Stimulated activated naive CD8-positive, alpha-beta T cell treated with anti-CD3 and anti-CD28 coated beads, Interleukin-15, Interleukin-2, amounts not matched to agents 100 ng/mL and 50 ng/mL, for 24 hours (primary cell): Measurements from ENCODE around the gene SMOC2.

Experiments used
- H3K27ac Mint-ChIP-seq: one replicate; pipeline ENCODE4 v1.8.0; 2021; ENCODE audit warnings: mild to moderate bottlenecking, mixed read lengths
- H3K27me3 Mint-ChIP-seq: one replicate; pipeline ENCODE4 v1.8.0; 2021; ENCODE audit warnings: mixed read lengths
- H3K36me3 Mint-ChIP-seq: one replicate; pipeline ENCODE4 v1.8.0; 2021; ENCODE audit warnings: low read depth, mixed read lengths
- H3K4me1 Mint-ChIP-seq: one replicate; pipeline ENCODE4 v1.8.0; 2021; ENCODE audit warnings: low read depth, mixed read lengths
- H3K4me3 Mint-ChIP-seq: one replicate; pipeline ENCODE4 v1.8.0; 2021; ENCODE audit warnings: mild to moderate bottlenecking, mixed read lengths
- H3K9me3 Mint-ChIP-seq: one replicate; pipeline ENCODE4 v1.8.0; 2021; ENCODE audit warnings: mixed read lengths

SMOC2 gene

DNA sequence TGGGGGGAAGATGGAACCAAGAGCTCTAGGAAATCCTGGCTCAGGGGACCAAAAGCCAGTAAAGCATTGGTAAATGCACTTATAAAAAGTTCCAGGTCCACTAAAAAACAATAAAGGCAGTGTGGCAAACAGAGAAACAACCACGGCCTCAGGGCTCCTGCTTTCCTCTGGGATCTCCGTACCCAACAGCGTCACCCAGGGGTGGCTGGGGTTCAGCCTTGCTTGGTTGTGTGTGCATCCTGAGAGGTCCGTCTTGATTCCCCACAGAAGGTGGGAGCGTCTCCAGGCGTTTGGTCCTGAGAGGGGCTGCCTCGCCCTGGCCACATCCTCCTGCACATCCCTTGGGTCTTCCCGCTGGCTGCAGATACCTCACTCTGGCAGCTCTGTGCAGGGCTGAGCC is 60.6 kb downstream of the SMOC2 start:
- peaks cover 3% of the 10 kb centered on the region for H3K27me3 Mint-ChIP-seq

GRCh38 chr6:168504366-168504765 is 63.4 kb downstream of the SMOC2 start:
- H3K36me3 Mint-ChIP-seq: no peaks in the 10 kb centered on the region
- no peaks in the 10 kb centered on the region for H3K4me1 Mint-ChIP-seq
- H3K27ac Mint-ChIP-seq: no peak overlapping the region
- H3K27me3 Mint-ChIP-seq: peaks cover 3% of the 10 kb centered on the region
- no peak overlapping the region for H3K4me3 Mint-ChIP-seq
- H3K9me3 Mint-ChIP-seq: no peaks in the 10 kb centered on the region

More for the DNA sequence above, 60.6 kb downstream of the SMOC2 start:
- no peak overlapping the region for H3K27ac Mint-ChIP-seq
- no peaks in the 10 kb centered on the region for H3K9me3 Mint-ChIP-seq
- H3K36me3 Mint-ChIP-seq: no peaks in the 10 kb centered on the region
- H3K4me1 Mint-ChIP-seq: no peaks in the 10 kb centered on the region
- no peak overlapping the region for H3K4me3 Mint-ChIP-seq

- Mint-ChIP-seq H3K36me3 (no peaks in the 10 kb centered on the region), H3K9me3 (no peaks in the 10 kb centered on the region), H3K4me1 (no peaks in the 10 kb centered on the region), H3K4me3 (no peak overlapping the region), H3K27ac (no peak overlapping the region), H3K27me3 (peaks cover 3% of the 10 kb centered on the region)
These were observed 65.5 kb downstream of the SMOC2 start for GRCh38 chr6:168506460-168506859.

GRCh38 chr6:168507297-168507696 is 66.3 kb downstream of the SMOC2 start:
- Mint-ChIP-seq H3K27ac (no peak overlapping the region), H3K4me3 (no peak overlapping the region), H3K9me3 (no peaks in the 10 kb centered on the region), H3K27me3 (no peaks in the 10 kb centered on the region), H3K4me1 (no peaks in the 10 kb centered on the region), H3K36me3 (no peaks in the 10 kb centered on the region)

DNA sequence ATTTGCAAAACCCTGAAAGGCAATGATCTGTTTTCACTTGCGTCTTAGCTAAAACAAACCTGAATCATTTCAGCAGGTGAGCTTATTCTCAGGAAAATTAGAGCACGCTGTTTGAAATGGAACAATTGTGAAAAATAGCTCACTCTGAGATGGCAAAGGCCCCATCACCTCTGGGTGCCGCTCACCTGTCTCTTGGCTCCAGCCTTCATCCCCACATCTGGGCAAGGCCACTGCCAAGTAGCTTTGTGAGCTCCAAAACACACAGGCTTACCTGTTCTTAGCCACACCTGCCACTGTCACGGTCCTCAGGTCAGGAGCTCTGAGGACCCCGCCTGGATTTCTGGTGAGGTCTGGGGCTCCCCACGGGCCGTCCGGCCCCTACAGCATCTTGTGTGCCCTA is 66.7 kb downstream of the SMOC2 start:
- no peak overlapping the region for H3K27ac Mint-ChIP-seq
- H3K27me3 Mint-ChIP-seq: no peaks in the 10 kb centered on the region
- H3K9me3 Mint-ChIP-seq: no peaks in the 10 kb centered on the region
- no peak overlapping the region for H3K4me3 Mint-ChIP-seq
- no peaks in the 10 kb centered on the region for H3K4me1 Mint-ChIP-seq
- H3K36me3 Mint-ChIP-seq: no peaks in the 10 kb centered on the region

- Mint-ChIP-seq H3K4me1 (no peaks in the 10 kb centered on the region), H3K27me3 (no peaks in the 10 kb centered on the region), H3K27ac (no peak overlapping the region), H3K9me3 (no peaks in the 10 kb centered on the region), H3K36me3 (no peaks in the 10 kb centered on the region), H3K4me3 (no peak overlapping the region)
These were observed 67.9 kb downstream of the SMOC2 start for GRCh38 chr6:168508903-168509302.

GRCh38 chr6:168513766-168514165 is 72.8 kb downstream of the SMOC2 start:
- no peaks in the 10 kb centered on the region for H3K36me3 Mint-ChIP-seq
- no peaks in the 10 kb centered on the region for H3K4me1 Mint-ChIP-seq
- H3K27me3 Mint-ChIP-seq: no peaks in the 10 kb centered on the region
- no peak overlapping the region for H3K4me3 Mint-ChIP-seq
- H3K9me3 Mint-ChIP-seq: no peaks in the 10 kb centered on the region
- no peak overlapping the region for H3K27ac Mint-ChIP-seq

DNA sequence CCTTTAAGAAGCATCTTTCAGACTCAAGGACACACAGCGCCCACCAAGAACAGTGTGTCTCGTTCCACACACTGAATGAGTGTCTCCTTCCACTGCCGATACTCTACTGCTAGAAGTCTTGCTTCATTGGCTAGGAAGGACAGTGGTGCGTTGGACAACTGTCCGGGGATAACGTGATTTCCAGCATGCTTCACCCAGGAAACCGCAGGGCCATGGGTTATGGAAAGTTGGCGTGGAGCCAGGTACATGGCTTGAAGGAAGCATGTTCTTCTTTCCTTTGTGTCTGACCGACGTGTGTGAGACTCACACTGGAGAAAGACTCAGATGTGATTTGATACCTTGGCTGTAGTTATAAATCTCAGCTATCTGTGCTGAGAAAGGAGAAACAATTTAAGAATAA is 73.2 kb downstream of the SMOC2 start:
- Mint-ChIP-seq H3K27ac (no peak overlapping the region), H3K4me3 (no peak overlapping the region), H3K36me3 (no peaks in the 10 kb centered on the region)

DNA sequence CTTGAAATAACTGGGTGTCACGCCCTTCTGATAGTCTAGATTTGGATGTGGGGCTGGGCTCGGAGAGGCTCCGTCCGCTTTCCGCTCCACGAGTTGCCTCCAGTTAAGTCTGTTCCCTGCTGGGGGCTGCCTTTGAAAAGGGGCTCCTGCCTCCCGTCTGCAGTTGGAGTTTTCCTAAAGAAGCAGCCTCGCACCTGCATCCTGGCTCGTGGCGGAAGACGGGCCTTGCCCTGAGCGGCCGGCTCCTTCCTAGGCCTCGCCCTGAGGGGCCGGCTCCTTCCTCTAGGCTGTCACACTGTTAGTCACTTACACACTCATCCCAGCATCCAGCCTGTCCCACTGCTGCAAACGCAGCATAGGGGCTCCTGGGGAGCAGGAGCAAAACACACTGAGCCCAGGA is 74.4 kb downstream of the SMOC2 start:
- no peak overlapping the region for H3K27ac Mint-ChIP-seq
- H3K27me3 Mint-ChIP-seq: no peaks in the 10 kb centered on the region
- no peaks in the 10 kb centered on the region for H3K36me3 Mint-ChIP-seq
- H3K4me1 Mint-ChIP-seq: no peaks in the 10 kb centered on the region
- no peak overlapping the region for H3K4me3 Mint-ChIP-seq
- no peaks in the 10 kb centered on the region for H3K9me3 Mint-ChIP-seq

More for the DNA sequence above, 73.2 kb downstream of the SMOC2 start:
- no peaks in the 10 kb centered on the region for H3K4me1 Mint-ChIP-seq
- H3K9me3 Mint-ChIP-seq: no peaks in the 10 kb centered on the region
- H3K27me3 Mint-ChIP-seq: no peaks in the 10 kb centered on the region

DNA sequence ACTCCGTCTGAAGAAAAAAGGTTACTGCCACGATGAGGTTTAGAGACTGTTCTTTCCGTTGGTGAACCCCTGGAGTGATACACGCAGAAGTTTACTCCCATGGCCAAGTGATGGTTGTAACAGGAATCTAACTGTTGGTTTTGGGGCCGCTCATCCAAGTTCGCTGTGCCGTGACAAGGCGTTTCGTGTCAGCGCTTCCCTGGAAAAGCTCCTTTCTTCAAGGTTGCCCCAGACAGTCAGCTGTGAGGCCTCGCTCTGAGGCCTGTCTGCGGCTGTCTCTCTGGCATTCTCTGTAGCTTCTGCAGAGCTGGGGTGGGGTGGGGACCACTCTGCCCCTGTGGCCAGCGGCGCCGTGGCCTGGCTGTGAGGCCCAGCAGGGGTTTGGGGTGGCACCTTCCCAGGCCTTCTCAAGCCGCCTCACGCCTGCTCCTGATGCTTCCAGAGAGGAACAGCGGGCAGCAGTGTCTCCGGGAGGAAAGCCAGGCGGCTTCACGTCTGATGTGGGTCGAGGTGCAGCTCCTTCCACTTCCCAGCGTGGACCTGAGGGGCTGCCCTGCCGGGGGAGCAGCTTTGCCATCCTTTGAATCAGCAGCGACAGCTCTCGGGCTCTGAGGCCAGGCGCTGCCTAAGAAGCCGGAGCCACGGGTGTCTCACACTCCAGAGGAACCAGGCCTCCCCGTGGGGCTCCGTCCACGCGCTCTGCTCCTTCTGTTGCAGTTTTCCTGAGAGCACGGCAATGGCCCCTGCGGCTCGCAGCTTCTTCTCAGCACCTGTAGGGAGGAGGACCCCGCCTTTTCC is 76.2 kb downstream of the SMOC2 start:
- H3K27me3 Mint-ChIP-seq: no peaks in the 10 kb centered on the region
- H3K36me3 Mint-ChIP-seq: no peaks in the 10 kb centered on the region
- H3K4me3 Mint-ChIP-seq: no peak overlapping the region
- no peaks in the 10 kb centered on the region for H3K9me3 Mint-ChIP-seq
- H3K4me1 Mint-ChIP-seq: no peaks in the 10 kb centered on the region
- no peak overlapping the region for H3K27ac Mint-ChIP-seq

GRCh38 chr6:168517742-168518347 is 76.9 kb downstream of the SMOC2 start:
- Mint-ChIP-seq H3K4me3 (no peak overlapping the region), H3K9me3 (peaks cover 4% of the 10 kb centered on the region), H3K4me1 (no peaks in the 10 kb centered on the region), H3K27me3 (peaks cover 3% of the 10 kb centered on the region), H3K36me3 (no peaks in the 10 kb centered on the region), H3K27ac (no peak overlapping the region)

DNA sequence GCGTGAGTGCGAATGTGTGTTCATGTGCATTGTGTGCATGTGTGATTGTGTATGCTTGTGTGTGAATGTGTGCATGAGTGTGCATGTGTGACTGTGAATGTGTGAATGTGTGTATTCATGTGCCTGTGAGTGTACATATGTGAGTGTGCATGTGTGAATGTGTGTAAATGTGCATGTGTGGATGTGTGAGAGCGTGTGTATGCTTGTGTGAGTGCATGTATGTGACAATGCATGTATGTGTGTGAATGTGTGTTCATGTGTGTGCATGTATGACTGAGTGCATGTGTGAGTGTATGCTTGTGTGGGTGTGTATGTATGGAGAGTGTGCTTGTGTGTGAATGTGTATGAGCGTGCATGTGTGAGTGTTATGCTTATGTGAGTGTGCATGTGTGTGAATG is 77.4 kb downstream of the SMOC2 start:
- H3K36me3 Mint-ChIP-seq: no peaks in the 10 kb centered on the region
- H3K27ac Mint-ChIP-seq: no peak overlapping the region
- peaks cover 4% of the 10 kb centered on the region for H3K9me3 Mint-ChIP-seq
- no peaks in the 10 kb centered on the region for H3K4me1 Mint-ChIP-seq
- no peak overlapping the region for H3K4me3 Mint-ChIP-seq
- peaks cover 3% of the 10 kb centered on the region for H3K27me3 Mint-ChIP-seq

- H3K36me3 Mint-ChIP-seq: no peaks in the 10 kb centered on the region
- peaks cover 4% of the 10 kb centered on the region for H3K9me3 Mint-ChIP-seq
- H3K4me1 Mint-ChIP-seq: no peaks in the 10 kb centered on the region
- no peak overlapping the region for H3K4me3 Mint-ChIP-seq
- peaks cover 3% of the 10 kb centered on the region for H3K27me3 Mint-ChIP-seq
- H3K27ac Mint-ChIP-seq: no peak overlapping the region
These were observed 77.9 kb downstream of the SMOC2 start for GRCh38 chr6:168518867-168519266.

DNA sequence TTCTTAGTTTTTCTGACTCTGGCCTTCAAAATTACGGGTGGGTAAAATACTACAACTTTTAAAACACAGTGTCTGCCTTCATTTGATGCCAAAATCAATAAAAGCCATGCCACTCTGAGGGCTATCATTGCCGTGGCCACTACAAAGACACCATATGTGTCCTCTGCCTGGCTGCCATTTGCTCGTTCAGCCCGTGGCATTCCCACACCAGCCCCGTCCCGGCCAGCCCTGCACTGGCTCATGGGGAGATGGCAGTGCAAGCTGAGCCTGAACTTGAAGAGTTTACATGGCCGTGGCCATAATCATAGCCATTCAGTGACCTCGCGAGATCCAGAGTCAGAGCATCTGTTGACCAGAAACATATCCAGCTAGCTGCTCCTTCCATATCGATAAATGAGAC is 79.2 kb downstream of the SMOC2 start:
- Mint-ChIP-seq H3K27ac (no peak overlapping the region), H3K4me1 (no peaks in the 10 kb centered on the region), H3K9me3 (peaks cover 4% of the 10 kb centered on the region), H3K36me3 (no peaks in the 10 kb centered on the region), H3K27me3 (peaks cover 3% of the 10 kb centered on the region), H3K4me3 (no peak overlapping the region)

- no peak overlapping the region for H3K4me3 Mint-ChIP-seq
- no peaks in the 10 kb centered on the region for H3K36me3 Mint-ChIP-seq
- H3K9me3 Mint-ChIP-seq: peaks cover 4% of the 10 kb centered on the region
- peaks cover 3% of the 10 kb centered on the region for H3K27me3 Mint-ChIP-seq
- H3K4me1 Mint-ChIP-seq: no peaks in the 10 kb centered on the region
- H3K27ac Mint-ChIP-seq: no peak overlapping the region
These were observed 83.6 kb downstream of the SMOC2 start for GRCh38 chr6:168524571-168525001.

DNA sequence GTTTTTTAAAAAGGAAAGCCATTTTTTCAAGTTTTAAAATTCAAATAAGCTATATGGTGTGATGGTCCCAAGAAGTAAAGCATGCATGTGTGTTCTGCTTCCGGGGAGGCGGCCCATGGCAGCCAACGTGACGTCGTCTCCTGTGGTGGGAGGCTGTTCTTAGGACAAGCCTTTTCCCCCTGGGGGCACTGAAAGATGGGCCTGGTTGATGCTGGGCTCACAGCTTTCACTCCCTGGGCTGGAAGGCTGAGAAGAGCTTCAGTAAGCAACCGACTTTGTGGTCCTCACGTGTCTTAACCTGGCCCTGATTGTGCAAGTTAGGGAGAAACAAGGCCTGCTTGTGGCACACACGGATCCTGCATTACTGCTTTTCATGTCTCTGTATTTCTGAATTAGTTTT is 84.1 kb downstream of the SMOC2 start:
- Mint-ChIP-seq H3K4me3 (no peak overlapping the region), H3K27me3 (peaks cover 3% of the 10 kb centered on the region), H3K27ac (no peak overlapping the region), H3K36me3 (no peaks in the 10 kb centered on the region), H3K4me1 (no peaks in the 10 kb centered on the region), H3K9me3 (peaks cover 4% of the 10 kb centered on the region)
